ENCODE data around the gene DUS3L.

DNA sequence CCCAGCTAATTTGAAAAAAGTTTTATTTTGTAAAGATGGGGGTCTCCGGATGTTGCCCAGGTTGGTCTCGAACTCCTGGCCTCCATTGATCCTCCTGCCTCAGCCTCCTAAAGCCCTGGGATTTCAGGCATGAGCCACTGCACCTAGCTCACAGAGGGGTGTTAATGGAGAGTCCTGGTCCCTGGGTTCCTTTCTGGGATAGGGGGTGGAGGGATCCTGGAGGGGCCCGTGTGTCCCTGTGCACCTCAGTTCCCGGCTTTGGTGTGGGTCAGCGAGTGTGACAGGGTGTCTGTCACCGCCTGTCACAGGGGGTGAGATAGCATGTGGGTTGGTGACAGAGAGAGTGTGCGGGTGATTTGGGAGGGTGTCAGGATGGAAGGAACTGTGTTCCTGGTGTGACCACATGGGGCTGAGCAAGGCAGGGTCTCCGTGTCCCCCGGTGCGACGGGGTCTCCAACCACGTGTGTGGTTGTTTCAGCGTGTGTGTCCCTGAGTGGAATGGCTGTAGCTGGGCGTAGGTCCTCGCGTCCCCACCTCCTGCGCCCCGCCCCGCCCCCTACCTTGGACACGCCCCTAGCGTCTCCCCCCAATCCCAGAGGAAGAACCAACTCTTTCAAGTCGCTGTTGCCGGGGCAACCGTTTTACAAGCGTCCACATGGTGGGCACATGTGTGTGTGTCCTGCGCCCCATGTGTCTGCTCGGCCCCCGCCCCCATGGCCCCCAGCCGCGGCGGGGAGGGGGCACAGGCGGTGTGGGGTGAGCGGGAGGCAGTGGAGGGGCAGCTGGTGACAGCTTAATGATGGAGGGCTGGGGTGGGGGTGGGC, 11.0 kb upstream of the DUS3L start:
- TF ChIP-seq, protein P1, sequence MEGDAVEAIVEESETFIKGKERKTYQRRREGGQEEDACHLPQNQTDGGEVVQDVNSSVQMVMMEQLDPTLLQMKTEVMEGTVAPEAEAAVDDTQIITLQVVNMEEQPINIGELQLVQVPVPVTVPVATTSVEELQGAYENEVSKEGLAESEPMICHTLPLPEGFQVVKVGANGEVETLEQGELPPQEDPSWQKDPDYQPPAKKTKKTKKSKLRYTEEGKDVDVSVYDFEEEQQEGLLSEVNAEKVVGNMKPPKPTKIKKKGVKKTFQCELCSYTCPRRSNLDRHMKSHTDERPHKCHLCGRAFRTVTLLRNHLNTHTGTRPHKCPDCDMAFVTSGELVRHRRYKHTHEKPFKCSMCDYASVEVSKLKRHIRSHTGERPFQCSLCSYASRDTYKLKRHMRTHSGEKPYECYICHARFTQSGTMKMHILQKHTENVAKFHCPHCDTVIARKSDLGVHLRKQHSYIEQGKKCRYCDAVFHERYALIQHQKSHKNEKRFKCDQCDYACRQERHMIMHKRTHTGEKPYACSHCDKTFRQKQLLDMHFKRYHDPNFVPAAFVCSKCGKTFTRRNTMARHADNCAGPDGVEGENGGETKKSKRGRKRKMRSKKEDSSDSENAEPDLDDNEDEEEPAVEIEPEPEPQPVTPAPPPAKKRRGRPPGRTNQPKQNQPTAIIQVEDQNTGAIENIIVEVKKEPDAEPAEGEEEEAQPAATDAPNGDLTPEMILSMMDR (IDR thresholded peaks at IDR 0.05): no peak
- TF ChIP-seq POLR2AphosphoS5 (IDR thresholded peaks at IDR 0.05; ENCODE audit: insufficient read depth in 1 of 2, low read depth in 1 of 2) (no peak), POLR2A (IDR thresholded peaks at IDR 0.05) (no peak)
